ENCODE data around the gene LTN1. TPM values are rescaled to one million over a fixed set of nuclear protein-coding genes. Genes with fewer than 3 reads are reported as not detected.

The LTN1 gene
- total RNA-seq (10 to 100 TPM; 21.8 to 24.9 TPM), polyA plus RNA-seq (ENCODE audit: insufficient read length in 6 of 6) (10 to 100 TPM; 32.6 to 44.7 (median 38.9) TPM)
- long read RNA-seq, donor 1, full-length matches to known transcripts = 1 of 9 reads
- long read RNA-seq, donor 1, partial matches to known transcripts = 8 of 9 reads
- long read RNA-seq, donor 1, other reads (novel, unspliced or antisense) = 0 of 9 reads
- long read RNA-seq, donor 2, full-length matches to known transcripts = 1 of 1 reads
- long read RNA-seq, donor 2, partial matches to known transcripts = 0 of 1 reads
- long read RNA-seq, donor 2, other reads (novel, unspliced or antisense) = 0 of 1 reads
- long read RNA-seq, donor 3, partial matches to known transcripts = 31 of 38 reads
- long read RNA-seq, donor 3, other reads (novel, unspliced or antisense) = 7 of 38 reads
- long read RNA-seq, donor 4, partial matches to known transcripts = 12 of 13 reads
- long read RNA-seq, donor 4, other reads (novel, unspliced or antisense) = 1 of 13 reads
- long read RNA-seq, donor 5 = 0 reads
- long read RNA-seq, donor 6 = 0 reads
- long read RNA-seq, donor 7 = 0 reads
- long read RNA-seq, donor 8 = 0 reads
- long read RNA-seq, donor 9 = 0 reads
- long read RNA-seq, donor 10, partial matches to known transcripts = 4 of 4 reads
- long read RNA-seq, donor 10, other reads (novel, unspliced or antisense) = 0 of 4 reads
- long read RNA-seq, donor 11 = 0 reads
- long read RNA-seq, donor 12 = 0 reads

DNA sequence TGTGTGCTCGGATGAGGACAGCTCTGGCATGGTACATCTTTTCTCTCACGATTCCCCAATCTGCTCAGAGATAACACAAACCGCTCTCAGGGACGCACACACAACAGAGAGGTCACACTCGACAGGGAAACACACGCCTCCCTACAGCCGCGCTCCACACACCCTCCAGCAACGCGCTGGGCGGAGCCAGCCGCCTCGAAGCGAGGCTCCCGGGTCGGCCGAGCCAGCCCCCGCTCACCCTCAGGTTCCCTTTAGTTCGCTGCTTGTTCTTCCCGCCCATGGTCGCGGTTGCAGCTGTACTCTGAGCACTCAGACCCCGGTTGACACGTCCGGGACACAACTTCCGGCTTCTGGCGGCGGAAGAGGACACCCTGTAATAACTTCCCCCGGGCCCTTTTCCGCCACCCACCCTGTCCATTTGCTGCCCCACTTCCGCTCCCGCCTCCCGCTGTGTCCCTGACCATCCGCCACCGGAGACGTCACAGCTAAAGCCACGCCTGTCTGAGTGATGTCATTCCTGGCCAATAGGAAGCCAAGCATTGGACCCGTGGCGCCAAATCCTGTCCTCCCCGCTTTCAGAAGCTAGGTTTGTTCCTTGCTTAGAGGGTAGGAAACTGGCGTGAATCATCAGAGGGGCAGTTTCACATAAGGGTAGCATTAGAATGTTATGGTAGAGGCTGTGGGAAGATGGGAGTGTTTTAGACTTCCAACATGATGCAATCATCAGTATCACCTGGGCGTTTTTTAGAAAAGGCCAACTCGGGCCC, at the start of gene LTN1:
TSS of gene LTN1 (minus strand) at position 352 of the 767 bp plus-strand sequence. CDS start at position 280, 72 bp downstream.
- no peaks in the 10 kb centered on the region for H3K9me3 ChIP-seq
- peak within 1 kb of the TSS; percentile 57 to 58 for H3K4me3 ChIP-seq
- H3K27me3 ChIP-seq = no peaks in the 10 kb centered on the region
- intact Hi-C loops (cut with DNase I) = no loop called here
- DNase-seq (peak; percentile 96 to 99 (median 99)), ATAC-seq (peak; percentile 100)
- TF ChIP-seq, protein P1, sequence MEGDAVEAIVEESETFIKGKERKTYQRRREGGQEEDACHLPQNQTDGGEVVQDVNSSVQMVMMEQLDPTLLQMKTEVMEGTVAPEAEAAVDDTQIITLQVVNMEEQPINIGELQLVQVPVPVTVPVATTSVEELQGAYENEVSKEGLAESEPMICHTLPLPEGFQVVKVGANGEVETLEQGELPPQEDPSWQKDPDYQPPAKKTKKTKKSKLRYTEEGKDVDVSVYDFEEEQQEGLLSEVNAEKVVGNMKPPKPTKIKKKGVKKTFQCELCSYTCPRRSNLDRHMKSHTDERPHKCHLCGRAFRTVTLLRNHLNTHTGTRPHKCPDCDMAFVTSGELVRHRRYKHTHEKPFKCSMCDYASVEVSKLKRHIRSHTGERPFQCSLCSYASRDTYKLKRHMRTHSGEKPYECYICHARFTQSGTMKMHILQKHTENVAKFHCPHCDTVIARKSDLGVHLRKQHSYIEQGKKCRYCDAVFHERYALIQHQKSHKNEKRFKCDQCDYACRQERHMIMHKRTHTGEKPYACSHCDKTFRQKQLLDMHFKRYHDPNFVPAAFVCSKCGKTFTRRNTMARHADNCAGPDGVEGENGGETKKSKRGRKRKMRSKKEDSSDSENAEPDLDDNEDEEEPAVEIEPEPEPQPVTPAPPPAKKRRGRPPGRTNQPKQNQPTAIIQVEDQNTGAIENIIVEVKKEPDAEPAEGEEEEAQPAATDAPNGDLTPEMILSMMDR (IDR thresholded peaks at IDR 0.05) = peak in 1 of 2 donors; percentile 10
- H3K27ac ChIP-seq = peak within 1 kb of the TSS; percentile 83 to 88
- no peaks in the 10 kb centered on the region for H3K36me3 ChIP-seq
- H3K4me1 ChIP-seq = peaks cover 5 to 21% of the 10 kb centered on the region in 2 donors

GRCh38 chr21:29034678-29035077, 42.0 kb upstream of the LTN1 start:
- intact Hi-C loops (cut with DNase I) = no loop called here
- TF ChIP-seq, protein P1 (IDR thresholded peaks at IDR 0.05) = no peak
- H3K36me3 ChIP-seq = peaks cover 0 to 98% of the 10 kb centered on the region in 2 donors

GRCh38 chr21:29033871-29034270, 41.2 kb upstream of the LTN1 start:
- ATAC-seq (no peak), DNase-seq (no peak)
- intact Hi-C loops (cut with DNase I) = no loop called here
- Histone ChIP-seq H3K36me3 (peaks cover 0 to 93% of the 10 kb centered on the region in 2 donors), H3K4me3 (no peak overlapping the region), H3K27me3 (no peaks in the 10 kb centered on the region), H3K9me3 (no peaks in the 10 kb centered on the region), H3K4me1 (no peaks in the 10 kb centered on the region), H3K27ac (no peak overlapping the region)
- TF ChIP-seq, protein P1 (IDR thresholded peaks at IDR 0.05) = no peak

More at GRCh38 chr21:29034678-29035077, 42.0 kb upstream of the LTN1 start:
- no peaks in the 10 kb centered on the region for H3K27me3 ChIP-seq
- no peak for DNase-seq
- H3K27ac ChIP-seq = no peak overlapping the region
- H3K4me3 ChIP-seq = no peak overlapping the region
- H3K4me1 ChIP-seq = no peaks in the 10 kb centered on the region
- H3K9me3 ChIP-seq = no peaks in the 10 kb centered on the region
- ATAC-seq = no peak

DNA sequence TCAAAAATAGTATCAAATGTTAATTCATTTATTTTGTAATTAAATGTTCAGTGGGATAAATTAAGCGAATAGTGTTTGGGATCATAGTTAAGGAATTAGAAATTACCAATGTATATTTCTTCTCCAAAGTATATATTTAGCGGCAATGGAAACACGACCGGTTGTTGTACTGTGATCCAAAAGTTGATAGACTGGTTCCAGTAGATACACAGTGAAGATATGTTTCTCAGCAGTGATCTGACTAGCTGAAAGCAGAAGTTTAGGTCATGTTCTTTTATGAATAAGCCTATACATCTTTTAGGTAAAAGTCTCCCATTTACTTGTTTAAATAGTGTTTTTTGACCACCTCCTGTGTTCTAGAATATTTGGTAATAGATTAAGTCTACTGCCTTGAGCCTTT, 40.6 kb upstream of the LTN1 start:
- Histone ChIP-seq H3K9me3 (no peaks in the 10 kb centered on the region), H3K36me3 (peaks cover 0 to 93% of the 10 kb centered on the region in 2 donors), H3K4me1 (no peaks in the 10 kb centered on the region), H3K27me3 (no peaks in the 10 kb centered on the region), H3K27ac (no peak overlapping the region), H3K4me3 (no peak overlapping the region)
- DNase-seq = no peak
- TF ChIP-seq, protein P1 (IDR thresholded peaks at IDR 0.05) = no peak
- intact Hi-C loops (cut with DNase I) = no loop called here
- ATAC-seq = no peak

All from left lung (tissue), 14 donors.